PC-9 (cell line): ENCODE measurements around the gene SHISA5. TPM values are rescaled to one million over a fixed set of nuclear protein-coding genes. Genes with fewer than 3 reads are reported as not detected.

Experiments used
- BruUV-seq: library from RNA; stranded (reverse); fragments of 400-500 nt; replicated peaks from 2 replicates; lab custom pipeline; 2021; lab: Mats Ljungman, UMichigan
- CTCF ChIA-PET: fragments of 300-600 bp; sonication (Branson Sonifier 250); formaldehyde crosslinking; loops from one replicate; lab custom pipeline; 2022; ENCODE audit warnings: antibody characterized with exemption; lab: Charles Lee
- POLR2A ChIA-PET: fragments of 300-600 bp; sonication (Branson Sonifier 250); formaldehyde crosslinking; loops from one replicate; lab custom pipeline; 2022; ENCODE audit warnings: antibody characterized with exemption; ENCODE audit not compliant: unreplicated experiment; lab: Charles Lee
- DNase-seq, 2 experiments: peaks; one replicate each; pipeline versions ENCODE4 v3.0.0 to v3.0.0-alpha.2; 2015 to 2022; ENCODE audit warnings: mixed read lengths in 1 of 2
- H2AFZ ChIP-seq: fragments of 200-600 bp; sonication (generic); 2 replicates; pipeline ENCODE4 v1.8.1; 2017; ENCODE audit warnings: antibody characterized with exemption
- H3F3A ChIP-seq: fragments of 200-600 bp; sonication (generic); 2 replicates; pipeline ENCODE4 v1.8.1; 2017; ENCODE audit warnings: antibody characterized with exemption, mild to moderate bottlenecking, low read depth; ENCODE audit not compliant: insufficient read depth
- H3K27ac ChIP-seq: fragments of 200-600 bp; sonication (generic); 2 replicates; pipeline ENCODE4 v1.6.1; 2016; ENCODE audit warnings: mixed run types
- H3K27me3 ChIP-seq: fragments of 200-600 bp; sonication (generic); 2 replicates; pipeline ENCODE4 v1.6.1; 2016; ENCODE audit warnings: low read depth, mixed run types; ENCODE audit not compliant: insufficient read depth
- H3K36me3 ChIP-seq: fragments of 200-600 bp; sonication (generic); 2 replicates; pipeline ENCODE4 v1.6.1; 2016; ENCODE audit warnings: low read depth, mixed run types
- H3K4me1 ChIP-seq: fragments of 200-600 bp; sonication (generic); replicated peaks from 2 replicates; pipeline ENCODE4 v1.6.1; 2016; ENCODE audit warnings: mixed run types; ENCODE audit not compliant: insufficient read depth
- H3K4me2 ChIP-seq: fragments of 200-600 bp; sonication (generic); 2 replicates; pipeline ENCODE4 v1.6.1; 2017; ENCODE audit warnings: mixed run types
- H3K4me3 ChIP-seq: fragments of 200-600 bp; sonication (generic); 2 replicates; pipeline ENCODE4 v1.6.1; 2016; ENCODE audit warnings: mixed run types
- H3K79me2 ChIP-seq: fragments of 200-600 bp; sonication (generic); 2 replicates; pipeline ENCODE4 v1.6.1; 2017; ENCODE audit warnings: low read depth, mixed run types
- H3K9me2 ChIP-seq: fragments of 200-600 bp; sonication (generic); 2 replicates; pipeline ENCODE4 v1.8.1; 2017; ENCODE audit warnings: mild to moderate bottlenecking; ENCODE audit not compliant: insufficient read depth
- H3K9me3 ChIP-seq: fragments of 200-600 bp; sonication (generic); 2 replicates; pipeline ENCODE4 v1.8.1; 2016; ENCODE audit warnings: low read depth; ENCODE audit not compliant: insufficient read depth
- H4K20me1 ChIP-seq: fragments of 200-600 bp; sonication (generic); 2 replicates; pipeline ENCODE4 v1.8.1; 2017; ENCODE audit not compliant: insufficient read depth
- EZH2 ChIP-seq: fragments of 200-600 bp; sonication (generic); IDR thresholded peaks from 2 replicates; pipeline ENCODE4 v1.8.0; 2017; ENCODE audit warnings: antibody characterized with exemption, low read depth
- intact Hi-C: fragments of 100-400 bp; cut with micrococcal nuclease; formaldehyde crosslinking; loops from one replicate; pipeline ENCODE4 v1.10.0; 2022; ENCODE audit not compliant: unreplicated experiment
- total RNA-seq: library from RNA; stranded (reverse); gene quantifications from 2 replicates; pipeline ENCODE4 v1.2.3, GENCODE V29; 2021
- TF ChIP-seq, protein P1 (sequence below): fragments of 200-600 bp; sonication (generic); conservative IDR thresholded peaks from 2 replicates; pipeline ENCODE4 v1.6.1; 2017; ENCODE audit warnings: mixed run types, antibody characterized with exemption, mild to moderate bottlenecking, moderate library complexity

The SHISA5 gene
- total RNA-seq, 1 experiment from 2014 or later: 133 TPM

DNA sequence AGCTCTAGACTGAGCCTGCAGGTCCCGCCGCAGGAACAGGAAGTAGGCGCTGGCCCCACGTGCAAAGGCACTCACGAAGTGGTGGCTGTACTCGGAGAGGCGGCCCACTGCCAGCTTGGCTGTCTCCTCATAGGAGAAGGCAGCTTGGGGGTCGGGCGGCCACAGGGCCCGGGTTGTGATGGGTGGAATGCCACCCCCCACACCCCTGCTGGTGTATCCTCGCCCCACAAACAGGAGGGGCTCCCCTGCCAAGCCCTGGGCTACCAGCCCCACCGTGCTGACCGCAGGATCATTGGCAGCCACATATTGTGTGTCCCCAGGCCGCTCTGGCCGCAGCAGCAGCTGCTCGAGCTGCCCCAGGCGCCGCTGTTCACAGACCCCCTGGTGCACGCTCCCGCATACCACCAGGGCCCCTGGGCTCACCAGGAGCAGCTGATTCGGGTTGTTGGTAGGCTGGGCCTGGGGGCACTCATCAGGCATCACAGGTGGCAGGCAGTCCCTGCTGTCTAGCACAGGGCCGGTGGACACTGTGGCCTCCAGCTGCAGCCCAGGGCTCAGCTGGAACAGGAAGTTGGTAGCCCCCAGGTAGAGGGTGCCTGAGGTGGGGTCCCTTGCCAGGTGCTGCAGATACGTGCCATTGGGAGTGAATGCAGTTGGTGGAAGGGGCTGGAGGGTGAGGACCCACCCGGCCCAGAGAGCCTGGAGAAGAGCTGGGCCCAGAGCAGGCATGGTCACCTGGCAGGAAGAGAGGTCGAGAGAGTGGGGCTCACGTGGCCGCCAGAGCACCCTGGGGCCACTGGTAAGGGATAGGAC, 79.9 kb downstream of the SHISA5 start:
- no peak overlapping the region for H3K27ac ChIP-seq
- TF ChIP-seq, protein P1, sequence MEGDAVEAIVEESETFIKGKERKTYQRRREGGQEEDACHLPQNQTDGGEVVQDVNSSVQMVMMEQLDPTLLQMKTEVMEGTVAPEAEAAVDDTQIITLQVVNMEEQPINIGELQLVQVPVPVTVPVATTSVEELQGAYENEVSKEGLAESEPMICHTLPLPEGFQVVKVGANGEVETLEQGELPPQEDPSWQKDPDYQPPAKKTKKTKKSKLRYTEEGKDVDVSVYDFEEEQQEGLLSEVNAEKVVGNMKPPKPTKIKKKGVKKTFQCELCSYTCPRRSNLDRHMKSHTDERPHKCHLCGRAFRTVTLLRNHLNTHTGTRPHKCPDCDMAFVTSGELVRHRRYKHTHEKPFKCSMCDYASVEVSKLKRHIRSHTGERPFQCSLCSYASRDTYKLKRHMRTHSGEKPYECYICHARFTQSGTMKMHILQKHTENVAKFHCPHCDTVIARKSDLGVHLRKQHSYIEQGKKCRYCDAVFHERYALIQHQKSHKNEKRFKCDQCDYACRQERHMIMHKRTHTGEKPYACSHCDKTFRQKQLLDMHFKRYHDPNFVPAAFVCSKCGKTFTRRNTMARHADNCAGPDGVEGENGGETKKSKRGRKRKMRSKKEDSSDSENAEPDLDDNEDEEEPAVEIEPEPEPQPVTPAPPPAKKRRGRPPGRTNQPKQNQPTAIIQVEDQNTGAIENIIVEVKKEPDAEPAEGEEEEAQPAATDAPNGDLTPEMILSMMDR: no peak
- no peak for TF ChIP-seq EZH2
- peaks cover 5% of the 10 kb centered on the region; the same call in 1 of the 2 replicates for H3K4me1 ChIP-seq
- no peaks in the 10 kb centered on the region for H3K9me3 ChIP-seq
- intact Hi-C loops: no loop called here
- no peaks in the 10 kb centered on the region for H3F3A ChIP-seq
- no TSS peak for BruUV-seq
- POLR2A ChIA-PET: interaction anchor here (0.6 kb wide), 1 partner anchor 169 kb away, joined by 7 read pairs; no protein-coding TSS in a partner anchor
- no peaks in the 10 kb centered on the region for H4K20me1 ChIP-seq
- H3K4me2 ChIP-seq: no peak overlapping the region
- DNase-seq: no peak
- H3K36me3 ChIP-seq: no peaks in the 10 kb centered on the region
- H3K27me3 ChIP-seq: no peaks in the 10 kb centered on the region
- CTCF ChIA-PET: no interaction called here
- H3K9me2 ChIP-seq: no peaks in the 10 kb centered on the region
- H2AFZ ChIP-seq: no peak overlapping the region
- H3K79me2 ChIP-seq: peaks cover 25% of the 10 kb centered on the region
- no peak overlapping the region for H3K4me3 ChIP-seq

GRCh38 chr3:48423241-48423882, 80.6 kb downstream of the SHISA5 start:
- Histone ChIP-seq H3K79me2 (peaks cover 24% of the 10 kb centered on the region), H3K4me1 (peaks cover 5% of the 10 kb centered on the region; the same call in 1 of the 2 replicates), H3K4me3 (no peak overlapping the region), H2AFZ (no peak overlapping the region), H4K20me1 (no peaks in the 10 kb centered on the region), H3K9me3 (no peaks in the 10 kb centered on the region), H3K36me3 (no peaks in the 10 kb centered on the region), H3K4me2 (no peak overlapping the region), H3K27me3 (no peaks in the 10 kb centered on the region), H3K27ac (no peak overlapping the region), H3F3A (no peaks in the 10 kb centered on the region), H3K9me2 (no peaks in the 10 kb centered on the region)
- DNase-seq: no peak
- ChIA-PET POLR2A (interaction anchor here (0.7 kb wide), 1 partner anchor 236 kb away, joined by 3 read pairs; no protein-coding TSS in a partner anchor), CTCF (interaction anchor here (1.2 kb wide), 1 partner anchor 16 kb away, joined by 4 read pairs; the partner anchor contains the start of gene CCDC51)
- TF ChIP-seq, protein P1: no peak
- TF ChIP-seq EZH2: no peak
- intact Hi-C loops: no loop called here
- no TSS peak for BruUV-seq

DNA sequence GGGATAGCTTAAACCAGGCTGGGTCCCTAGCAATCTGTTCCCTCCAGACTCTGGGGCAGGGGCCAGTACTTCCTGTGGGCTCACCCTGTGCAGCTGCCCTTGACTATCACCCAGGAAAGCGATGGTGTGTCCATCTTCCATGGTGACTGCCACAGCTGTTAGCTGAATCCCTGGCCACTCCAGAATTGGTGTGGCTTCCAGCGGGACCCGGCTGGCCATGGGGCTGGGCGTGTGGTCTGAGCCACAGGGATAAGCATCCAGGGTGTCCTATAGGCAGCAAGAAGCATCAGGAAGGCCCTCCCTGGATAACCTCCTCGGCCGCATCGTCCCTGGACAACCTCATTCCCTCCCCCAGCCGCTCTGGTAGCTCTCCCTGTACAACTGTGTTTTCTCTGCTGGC, 81.3 kb downstream of the SHISA5 start:
- no peaks in the 10 kb centered on the region for H3K9me3 ChIP-seq
- no peak for TF ChIP-seq EZH2
- TF ChIP-seq, protein P1: no peak
- H2AFZ ChIP-seq: no peak overlapping the region
- H3K36me3 ChIP-seq: no peaks in the 10 kb centered on the region
- no peaks in the 10 kb centered on the region for H3F3A ChIP-seq
- H3K4me2 ChIP-seq: no peak overlapping the region
- ChIA-PET POLR2A (interaction anchor here (0.7 kb wide), 1 partner anchor 235 kb away, joined by 3 read pairs; no protein-coding TSS in a partner anchor), CTCF (interaction anchor here (1.2 kb wide), 1 partner anchor 17 kb away, joined by 4 read pairs; the partner anchor contains the start of gene CCDC51)
- intact Hi-C loops: no loop called here
- H3K79me2 ChIP-seq: peaks cover 17% of the 10 kb centered on the region
- H3K4me3 ChIP-seq: no peak overlapping the region
- H3K9me2 ChIP-seq: no peaks in the 10 kb centered on the region
- H3K4me1 ChIP-seq: no peaks in the 10 kb centered on the region
- no peaks in the 10 kb centered on the region for H3K27me3 ChIP-seq
- no peak overlapping the region for H3K27ac ChIP-seq
- H4K20me1 ChIP-seq: no peaks in the 10 kb centered on the region
- DNase-seq: no peak
- BruUV-seq: no TSS peak
